ENCODE data around the gene ATG10. TPM values are rescaled to one million over a fixed set of nuclear protein-coding genes. Genes with fewer than 3 reads are reported as not detected.

ATG10 gene
- total and polyA plus RNA-seq, 2 donors (not counting 1 experiment from before 2014, with no cell fraction given): 1.6 to 11.6 TPM

DNA sequence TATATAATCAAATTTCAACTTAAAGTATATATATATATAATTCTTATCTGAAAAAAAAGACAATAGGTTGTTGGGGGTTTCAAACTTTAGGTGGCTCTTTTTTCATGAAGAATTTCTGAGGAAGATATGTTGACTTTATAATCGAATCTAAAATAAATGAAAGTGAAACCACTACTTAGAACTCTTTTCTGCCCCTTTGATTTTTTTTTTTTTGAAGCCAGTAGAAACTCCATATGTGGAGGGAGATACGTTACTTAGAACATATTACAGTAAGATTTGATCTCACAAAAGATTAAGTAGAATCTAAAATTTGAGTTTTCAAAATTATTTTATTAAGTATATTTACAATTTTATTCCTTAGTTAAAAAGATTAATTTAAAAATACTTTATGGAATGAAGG is 96.9 kb downstream of the ATG10 start:
- Histone ChIP-seq H3K4me2 (replicated peaks; ENCODE audit: low read depth, low read length, poor library complexity, severe bottlenecking) (peak overlapping the region; percentile 42), H2AFZ (ENCODE audit: insufficient read depth, low read depth, low read length, poor library complexity, severe bottlenecking) (no peak overlapping the region), H3K79me2 (ENCODE audit: control insufficient read depth, insufficient read depth, low read length) (no peaks in the 10 kb centered on the region), H3K4me1 (ENCODE audit: control insufficient read depth in 2 of 2, insufficient read depth in 2 of 2, low read length in 2 of 2) (no peaks in the 10 kb centered on the region), H3K27me3 (replicated peaks in 1 of 4; ENCODE audit: control extremely low read depth in 1 of 4, control insufficient read depth in 3 of 4, insufficient read depth in 4 of 4, low read length in 3 of 4) (no peaks in the 10 kb centered on the region), H3K36me3 (replicated peaks in 1 of 2; ENCODE audit: control extremely low read depth in 1 of 2, control insufficient read depth in 1 of 2, extremely low read depth in 1 of 2, insufficient read depth in 2 of 2, low read length in 1 of 2) (no peaks in the 10 kb centered on the region), H3K27ac (ENCODE audit: low read length in 2 of 2) (no peak overlapping the region), H3K9ac (ENCODE audit: low read length) (no peak overlapping the region), H3K9me3 (ENCODE audit: control extremely low read depth in 1 of 3, control insufficient read depth in 2 of 3, insufficient read depth in 1 of 3, low read length in 2 of 3) (no peaks in the 10 kb centered on the region), H3K4me3 (ENCODE audit: control extremely low read depth in 1 of 5, extremely low read depth in 1 of 5, insufficient read depth in 1 of 5, low read depth in 2 of 5, low read length in 4 of 5) (no peak overlapping the region), H4K20me1 (ENCODE audit: control insufficient read depth, insufficient read depth, low read length, poor library complexity, severe bottlenecking) (no peaks in the 10 kb centered on the region)
- ChIA-PET CTCF (no interaction called here), POLR2A (no interaction called here)
- ATAC-seq (ENCODE audit: low read depth) (no peak), DNase-seq (no peak)
- Mint-ChIP-seq H3K27ac (no peak overlapping the region), H3K27me3 (no peaks in the 10 kb centered on the region), H3K4me1 (peaks cover 4% of the 10 kb centered on the region), H3K9me3 (ENCODE audit: insufficient read depth) (no peaks in the 10 kb centered on the region), H3K4me3 (peak overlapping the region; percentile 44)
- intact Hi-C loops (cut with micrococcal nuclease): no loop called here
- TF ChIP-seq, protein P1, sequence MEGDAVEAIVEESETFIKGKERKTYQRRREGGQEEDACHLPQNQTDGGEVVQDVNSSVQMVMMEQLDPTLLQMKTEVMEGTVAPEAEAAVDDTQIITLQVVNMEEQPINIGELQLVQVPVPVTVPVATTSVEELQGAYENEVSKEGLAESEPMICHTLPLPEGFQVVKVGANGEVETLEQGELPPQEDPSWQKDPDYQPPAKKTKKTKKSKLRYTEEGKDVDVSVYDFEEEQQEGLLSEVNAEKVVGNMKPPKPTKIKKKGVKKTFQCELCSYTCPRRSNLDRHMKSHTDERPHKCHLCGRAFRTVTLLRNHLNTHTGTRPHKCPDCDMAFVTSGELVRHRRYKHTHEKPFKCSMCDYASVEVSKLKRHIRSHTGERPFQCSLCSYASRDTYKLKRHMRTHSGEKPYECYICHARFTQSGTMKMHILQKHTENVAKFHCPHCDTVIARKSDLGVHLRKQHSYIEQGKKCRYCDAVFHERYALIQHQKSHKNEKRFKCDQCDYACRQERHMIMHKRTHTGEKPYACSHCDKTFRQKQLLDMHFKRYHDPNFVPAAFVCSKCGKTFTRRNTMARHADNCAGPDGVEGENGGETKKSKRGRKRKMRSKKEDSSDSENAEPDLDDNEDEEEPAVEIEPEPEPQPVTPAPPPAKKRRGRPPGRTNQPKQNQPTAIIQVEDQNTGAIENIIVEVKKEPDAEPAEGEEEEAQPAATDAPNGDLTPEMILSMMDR (IDR thresholded peaks at IDR 0.05): no peak
- TF ChIP-seq EZH2 (IDR thresholded peaks at IDR 0.05; ENCODE audit: borderline replicate concordance, insufficient read depth, low read depth, low read length, poor library complexity, severe bottlenecking): no peak
- WGBS (ENCODE audit: insufficient coverage): no CpG with 5 or more reads among the region's 2 CpGs

DNA sequence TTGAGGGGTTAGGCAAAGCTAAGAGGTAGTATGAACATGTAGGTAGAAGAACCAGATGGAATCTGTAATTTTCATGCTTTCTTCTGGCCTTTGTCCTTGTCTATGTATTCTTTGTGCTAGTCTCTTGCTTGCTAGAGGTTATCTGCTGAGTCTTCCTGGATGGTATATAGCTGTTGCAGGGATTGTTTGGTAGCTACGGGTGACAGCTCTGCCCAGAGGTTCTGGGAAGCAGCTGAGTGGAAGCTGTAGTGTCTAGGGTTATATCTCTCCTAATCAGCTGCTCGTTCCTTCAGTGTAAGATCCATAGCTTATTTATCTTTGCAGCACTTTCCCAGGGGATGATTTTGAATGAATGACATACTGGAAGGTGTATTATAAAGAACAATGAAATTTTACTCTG is 100.3 kb downstream of the ATG10 start:
- TF ChIP-seq, protein P1 (IDR thresholded peaks at IDR 0.05): no peak
- TF ChIP-seq EZH2 (IDR thresholded peaks at IDR 0.05; ENCODE audit: borderline replicate concordance, insufficient read depth, low read depth, low read length, poor library complexity, severe bottlenecking): no peak
- no peak overlapping the region for H3K4me3 Mint-ChIP-seq
- Histone ChIP-seq H3K4me2 (replicated peaks; ENCODE audit: low read depth, low read length, poor library complexity, severe bottlenecking) (no peak overlapping the region), H3K4me3 (ENCODE audit: control extremely low read depth in 1 of 5, extremely low read depth in 1 of 5, insufficient read depth in 1 of 5, low read depth in 2 of 5, low read length in 4 of 5) (no peak overlapping the region), H2AFZ (ENCODE audit: insufficient read depth, low read depth, low read length, poor library complexity, severe bottlenecking) (no peak overlapping the region), H3K9ac (ENCODE audit: low read length) (no peak overlapping the region), H3K4me1 (ENCODE audit: control insufficient read depth in 2 of 2, insufficient read depth in 2 of 2, low read length in 2 of 2) (no peaks in the 10 kb centered on the region), H3K27me3 (replicated peaks in 1 of 4; ENCODE audit: control extremely low read depth in 1 of 4, control insufficient read depth in 3 of 4, insufficient read depth in 4 of 4, low read length in 3 of 4) (no peaks in the 10 kb centered on the region), H3K36me3 (replicated peaks in 1 of 2; ENCODE audit: control extremely low read depth in 1 of 2, control insufficient read depth in 1 of 2, extremely low read depth in 1 of 2, insufficient read depth in 2 of 2, low read length in 1 of 2) (no peaks in the 10 kb centered on the region), H4K20me1 (ENCODE audit: control insufficient read depth, insufficient read depth, low read length, poor library complexity, severe bottlenecking) (no peaks in the 10 kb centered on the region), H3K9me3 (ENCODE audit: control extremely low read depth in 1 of 3, control insufficient read depth in 2 of 3, insufficient read depth in 1 of 3, low read length in 2 of 3) (no peaks in the 10 kb centered on the region), H3K79me2 (ENCODE audit: control insufficient read depth, insufficient read depth, low read length) (no peaks in the 10 kb centered on the region), H3K27ac (ENCODE audit: low read length in 2 of 2) (no peak overlapping the region)
- WGBS (ENCODE audit: insufficient coverage): 100% methylated on average over 1 of the region's 2 CpGs
- no peaks in the 10 kb centered on the region for H3K9me3 Mint-ChIP-seq (ENCODE audit: insufficient read depth)
- peaks cover 4% of the 10 kb centered on the region for H3K4me1 Mint-ChIP-seq
- intact Hi-C loops (cut with micrococcal nuclease): no loop called here
- H3K27me3 Mint-ChIP-seq: no peaks in the 10 kb centered on the region
- DNase-seq (no peak), ATAC-seq (ENCODE audit: low read depth) (no peak)
- H3K27ac Mint-ChIP-seq: no peak overlapping the region
- POLR2A ChIA-PET: no interaction called here
- CTCF ChIA-PET: no interaction called here
